OCI-LY7 (cell line): ENCODE data around the gene MFGE8.

ENCODE experiments used
- CTCF ChIP-seq: fragments of 200-600 bp; sonication (generic); conservative IDR thresholded peaks from 2 replicates; pipeline ENCODE4 v1.5.1; 2014; ENCODE audit warnings: mild to moderate bottlenecking, antibody characterized with exemption, low read length, moderate library complexity, mixed read lengths
- EZH2phosphoT487 ChIP-seq: fragments of 200-600 bp; sonication (generic); IDR thresholded peaks from 2 replicates; pipeline ENCODE4 v1.6.1; 2018; ENCODE audit warnings: low read depth, borderline replicate concordance, mild to moderate bottlenecking, mixed run types, antibody characterized with exemption, low read length, moderate library complexity, mixed read lengths

DNA sequence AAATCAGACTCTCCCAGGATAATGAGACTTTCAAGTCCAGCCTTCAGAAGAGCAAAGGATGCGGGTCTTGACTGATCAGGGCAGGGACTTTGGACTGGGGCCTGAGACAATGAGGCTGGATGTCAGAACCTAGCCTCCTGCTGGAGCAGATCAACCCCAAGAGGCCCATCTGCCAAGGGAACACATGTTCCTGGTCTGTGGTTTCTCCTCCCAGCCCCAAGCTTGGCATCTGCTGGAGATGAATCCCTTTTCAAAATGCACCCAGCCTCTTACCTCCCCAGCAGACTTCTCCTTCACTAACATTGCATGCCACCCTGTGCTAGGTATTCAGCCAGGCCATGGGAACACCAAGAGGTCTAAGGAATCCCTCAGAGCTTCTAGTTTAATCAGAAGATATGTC is 43.7 kb upstream of the MFGE8 start:
- TF ChIP-seq CTCF (no peak), EZH2phosphoT487 (no peak)
